ENCODE data around the gene CHST11. TPM values are rescaled to one million over a fixed set of nuclear protein-coding genes. Genes with fewer than 3 reads are reported as not detected.

CHST11 gene
- total RNA-seq, 4 donors from 2014 or later: 2.1 to 7.3 (median 4.9) TPM

- intact Hi-C loops (cut with DNase I; ENCODE audit: low total_unique reads): no loop called here
- no peak for DNase-seq (ENCODE audit: low spot score in 2 of 2)
- no peak overlapping the region for H3K4me3 ChIP-seq (ENCODE audit: low read depth, poor library complexity, severe bottlenecking)
- 77% methylated on average over 3 of the region's 3 CpGs for WGBS, 2 donors
- TF ChIP-seq POLR2A (IDR thresholded peaks at IDR 0.05): no peak
- TF ChIP-seq, protein P1, sequence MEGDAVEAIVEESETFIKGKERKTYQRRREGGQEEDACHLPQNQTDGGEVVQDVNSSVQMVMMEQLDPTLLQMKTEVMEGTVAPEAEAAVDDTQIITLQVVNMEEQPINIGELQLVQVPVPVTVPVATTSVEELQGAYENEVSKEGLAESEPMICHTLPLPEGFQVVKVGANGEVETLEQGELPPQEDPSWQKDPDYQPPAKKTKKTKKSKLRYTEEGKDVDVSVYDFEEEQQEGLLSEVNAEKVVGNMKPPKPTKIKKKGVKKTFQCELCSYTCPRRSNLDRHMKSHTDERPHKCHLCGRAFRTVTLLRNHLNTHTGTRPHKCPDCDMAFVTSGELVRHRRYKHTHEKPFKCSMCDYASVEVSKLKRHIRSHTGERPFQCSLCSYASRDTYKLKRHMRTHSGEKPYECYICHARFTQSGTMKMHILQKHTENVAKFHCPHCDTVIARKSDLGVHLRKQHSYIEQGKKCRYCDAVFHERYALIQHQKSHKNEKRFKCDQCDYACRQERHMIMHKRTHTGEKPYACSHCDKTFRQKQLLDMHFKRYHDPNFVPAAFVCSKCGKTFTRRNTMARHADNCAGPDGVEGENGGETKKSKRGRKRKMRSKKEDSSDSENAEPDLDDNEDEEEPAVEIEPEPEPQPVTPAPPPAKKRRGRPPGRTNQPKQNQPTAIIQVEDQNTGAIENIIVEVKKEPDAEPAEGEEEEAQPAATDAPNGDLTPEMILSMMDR (IDR thresholded peaks at IDR 0.05): no peak
These were observed 223.3 kb downstream of the CHST11 start for GRCh38 chr12:104680070-104680469.

GRCh38 chr12:104680491-104680890 lies 223.7 kb downstream of the CHST11 start:
- 76 to 80% methylated on average over 5 of the region's 5 CpGs for whole genome bisulfite sequencing, 2 donors
- no peak for DNase-seq (ENCODE audit: low spot score in 2 of 2)
- H3K4me3 ChIP-seq (ENCODE audit: low read depth, poor library complexity, severe bottlenecking): no peak overlapping the region
- TF ChIP-seq, protein P1 (IDR thresholded peaks at IDR 0.05): no peak
- TF ChIP-seq POLR2A (IDR thresholded peaks at IDR 0.05): no peak
- intact Hi-C loops (cut with DNase I; ENCODE audit: low total_unique reads): no loop called here

DNA sequence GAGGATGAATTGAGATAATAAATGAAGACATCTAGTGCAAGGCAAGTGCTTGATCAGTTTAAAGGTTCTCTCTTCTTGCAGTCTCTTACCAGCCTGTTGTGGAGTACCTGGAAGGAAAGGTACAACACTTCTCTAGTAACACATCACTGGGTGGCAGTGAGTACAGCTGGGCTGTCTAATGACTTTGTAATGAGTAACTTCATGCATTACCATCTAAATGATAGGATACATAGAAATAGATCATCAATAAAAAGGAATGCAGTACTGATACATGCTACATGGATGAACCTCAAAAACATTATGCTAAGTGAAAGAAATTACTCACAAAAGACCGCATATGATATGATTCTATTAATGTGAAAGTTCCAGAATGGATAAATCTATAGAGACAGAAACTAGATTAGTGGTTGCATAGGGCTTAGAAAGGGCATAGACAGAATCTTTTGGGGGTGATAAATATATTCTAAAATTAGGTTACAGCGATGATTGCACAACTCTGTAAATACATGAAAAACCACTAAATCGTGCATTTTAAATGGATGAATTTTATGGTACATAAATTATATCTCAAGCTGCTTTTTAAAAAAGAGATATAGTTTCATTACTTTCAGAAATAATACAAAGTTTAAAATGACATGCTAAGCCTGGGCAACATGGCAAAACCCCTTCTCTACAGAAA lies 224.4 kb downstream of the CHST11 start:
- DNase-seq (ENCODE audit: low spot score in 2 of 2): no peak
- WGBS, 2 donors: 74 to 83% methylated on average over 3 of the region's 3 CpGs
- intact Hi-C loops (cut with DNase I; ENCODE audit: low total_unique reads): no loop called here
- TF ChIP-seq POLR2A (IDR thresholded peaks at IDR 0.05): no peak
- TF ChIP-seq, protein P1 (IDR thresholded peaks at IDR 0.05): no peak
- H3K4me3 ChIP-seq (ENCODE audit: low read depth, poor library complexity, severe bottlenecking): no peak overlapping the region

DNA sequence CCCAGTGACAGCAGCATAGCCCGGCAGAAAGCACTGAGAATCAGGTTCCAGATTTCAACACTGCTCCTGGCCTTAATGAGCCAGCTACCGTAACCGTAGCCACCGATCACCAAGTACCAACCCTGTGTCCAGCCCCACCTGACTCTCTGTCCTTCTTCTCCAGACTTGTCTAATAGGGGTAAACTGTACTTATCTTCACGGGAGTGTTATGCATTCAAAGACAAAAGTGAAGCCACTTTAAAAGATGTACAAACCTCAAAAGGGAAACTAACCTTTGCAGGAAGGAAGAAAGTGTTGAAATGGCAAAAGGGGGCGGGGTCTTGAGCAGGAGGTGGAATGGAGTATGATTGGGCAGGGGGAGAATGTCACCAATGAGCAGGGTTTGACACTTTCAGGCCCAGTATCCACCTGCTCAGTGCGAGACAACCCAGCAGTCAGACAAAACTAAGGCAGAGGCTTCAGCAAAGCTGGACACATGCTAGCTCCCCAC lies 226.1 kb downstream of the CHST11 start:
- no peak for DNase-seq (ENCODE audit: low spot score in 2 of 2)
- WGBS, 2 donors: 78 to 81% methylated on average over 7 of the region's 7 CpGs
- no peak for TF ChIP-seq POLR2A (IDR thresholded peaks at IDR 0.05)
- TF ChIP-seq, protein P1 (IDR thresholded peaks at IDR 0.05): no peak
- H3K4me3 ChIP-seq (ENCODE audit: low read depth, poor library complexity, severe bottlenecking): no peak overlapping the region
- intact Hi-C loops (cut with DNase I; ENCODE audit: low total_unique reads): no loop called here

GRCh38 chr12:104683831-104684503 lies 227.2 kb downstream of the CHST11 start:
- WGBS, 2 donors: 83 to 89% methylated on average over 5 of the region's 5 CpGs
- DNase-seq (ENCODE audit: low spot score in 2 of 2): no peak
- intact Hi-C loops (cut with DNase I; ENCODE audit: low total_unique reads): no loop called here
- H3K4me3 ChIP-seq (ENCODE audit: low read depth, poor library complexity, severe bottlenecking): no peak overlapping the region
- TF ChIP-seq POLR2A (IDR thresholded peaks at IDR 0.05): no peak
- TF ChIP-seq, protein P1 (IDR thresholded peaks at IDR 0.05): no peak
